GM19438 (cell line): Measurements from ENCODE around the gene MCTP1.
"Not testable (repeated sequence)": the region's sequence is repeated elsewhere in the genome, so short reads cannot be mapped to it uniquely, and the experiment has no call there.

Experiments used
- ATAC-seq: cut with Tn5 transposase; IDR thresholded peaks from one replicate; pipeline ENCODE4 v1.9.1; 2021; ENCODE audit warnings: low read depth; ENCODE audit not compliant: unreplicated experiment

Gene MCTP1

GRCh38 chr5:94845696-94846095 lies 439.2 kb downstream of the MCTP1 start:
- not testable (repeated sequence) for ATAC-seq

- no peak for ATAC-seq
These were observed 443.1 kb downstream of the MCTP1 start for GRCh38 chr5:94841598-94842322.

GRCh38 chr5:94833851-94834250 lies 451.0 kb downstream of the MCTP1 start:
- ATAC-seq: no peak

- no peak for ATAC-seq
These were observed 452.2 kb downstream of the MCTP1 start for GRCh38 chr5:94832685-94833084.

GRCh38 chr5:94830520-94830919 lies 454.4 kb downstream of the MCTP1 start:
- no peak for ATAC-seq

- not testable (repeated sequence) for ATAC-seq
These were observed 456.7 kb downstream of the MCTP1 start for GRCh38 chr5:94828222-94828621.

- ATAC-seq: no peak
These were observed 464.4 kb downstream of the MCTP1 start for GRCh38 chr5:94820488-94820887.

GRCh38 chr5:94818904-94819303 lies 466.0 kb downstream of the MCTP1 start:
- no peak for ATAC-seq

GRCh38 chr5:94815313-94816039 lies 469.4 kb downstream of the MCTP1 start:
- ATAC-seq: no peak

- no peak for ATAC-seq
These were observed 472.7 kb downstream of the MCTP1 start for GRCh38 chr5:94812232-94812631.

- no peak for ATAC-seq
These were observed 473.6 kb downstream of the MCTP1 start for GRCh38 chr5:94811331-94811730.

- no peak for ATAC-seq
These were observed 474.0 kb downstream of the MCTP1 start for GRCh38 chr5:94810877-94811276.

GRCh38 chr5:94810281-94810680 lies 474.6 kb downstream of the MCTP1 start:
- no peak for ATAC-seq

- ATAC-seq: no peak
These were observed 476.4 kb downstream of the MCTP1 start for GRCh38 chr5:94808497-94808896.

- ATAC-seq: no peak
These were observed 476.9 kb downstream of the MCTP1 start for GRCh38 chr5:94807985-94808384.

GRCh38 chr5:94802450-94802849 lies 482.4 kb downstream of the MCTP1 start:
- ATAC-seq: no peak

GRCh38 chr5:94796586-94796985 lies 488.3 kb downstream of the MCTP1 start:
- ATAC-seq: no peak

- ATAC-seq: peak; percentile 41
These were observed 491.1 kb downstream of the MCTP1 start for GRCh38 chr5:94793816-94794198.

GRCh38 chr5:94793113-94793815 lies 491.6 kb downstream of the MCTP1 start:
- ATAC-seq: peak; percentile 100

GRCh38 chr5:94791829-94792228 lies 493.1 kb downstream of the MCTP1 start:
- ATAC-seq: no peak

GRCh38 chr5:94788527-94788926 lies 496.4 kb downstream of the MCTP1 start:
- ATAC-seq: no peak
